MM.1S (cell line): ENCODE data around the gene CTSE.
"Not testable (repeated sequence)": the region's sequence is repeated elsewhere in the genome, so short reads cannot be mapped to it uniquely, and the experiment has no call there.

Experiments used
- DNase-seq: peaks from one replicate; pipeline ENCODE4 v3.0.0-alpha.2; 2015
- H2AFZ ChIP-seq: fragments of 300-600 bp; sonication (generic); 2 replicates; pipeline ENCODE4 v1.6.0; 2016; ENCODE audit warnings: antibody characterized with exemption, low read length
- H3F3A ChIP-seq: fragments of 300-600 bp; sonication (generic); 2 replicates; pipeline ENCODE4 v1.6.1; 2016; ENCODE audit warnings: mild to moderate bottlenecking, antibody characterized with exemption, low read length, moderate library complexity, mixed read lengths; ENCODE audit not compliant: insufficient read depth
- H3K27ac ChIP-seq: fragments of 300-600 bp; sonication (generic); 2 replicates; pipeline ENCODE4 v1.5.1; 2016; ENCODE audit warnings: mild to moderate bottlenecking, low read length
- H3K27me3 ChIP-seq: fragments of 300-600 bp; sonication (generic); replicated peaks from 2 replicates; pipeline ENCODE4 v1.6.0; 2016; ENCODE audit warnings: low read length; ENCODE audit not compliant: insufficient read depth
- H3K36me3 ChIP-seq: fragments of 300-600 bp; sonication (generic); replicated peaks from 2 replicates; pipeline ENCODE4 v1.6.1; 2016; ENCODE audit warnings: mild to moderate bottlenecking, low read length, mixed read lengths; ENCODE audit not compliant: insufficient read depth
- H3K4me1 ChIP-seq: fragments of 300-600 bp; sonication (generic); 2 replicates; pipeline ENCODE4 v1.6.1; 2016; ENCODE audit warnings: low read length, mixed read lengths
- H3K4me2 ChIP-seq: fragments of 300-600 bp; sonication (generic); 2 replicates; pipeline ENCODE4 v1.6.0; 2016; ENCODE audit warnings: low read depth, low read length
- H3K4me3 ChIP-seq: fragments of 300-600 bp; sonication (generic); 2 replicates; pipeline ENCODE4 v1.5.1; 2016; ENCODE audit warnings: low read length, mixed read lengths
- H3K79me2 ChIP-seq: fragments of 300-600 bp; sonication (generic); 2 replicates; pipeline ENCODE4 v1.6.1; 2016; ENCODE audit warnings: mixed run types, low read length, mixed read lengths
- H3K9ac ChIP-seq: fragments of 300-600 bp; sonication (generic); 2 replicates; pipeline ENCODE4 v1.6.1; 2016; ENCODE audit warnings: low read length, mixed read lengths
- H3K9me2 ChIP-seq: fragments of 300-600 bp; sonication (generic); replicated peaks from 2 replicates; pipeline ENCODE4 v1.6.1; 2016; ENCODE audit warnings: mild to moderate bottlenecking, low read length, mixed read lengths; ENCODE audit not compliant: insufficient read depth
- H3K9me3 ChIP-seq: fragments of 300-600 bp; sonication (generic); replicated peaks from 2 replicates; pipeline ENCODE4 v1.6.1; 2016; ENCODE audit warnings: mild to moderate bottlenecking, low read length, mixed read lengths; ENCODE audit not compliant: insufficient read depth
- H4K20me1 ChIP-seq: fragments of 300-600 bp; sonication (generic); 2 replicates; pipeline ENCODE4 v1.6.1; 2016; ENCODE audit warnings: mild to moderate bottlenecking, low read length, moderate library complexity, mixed read lengths; ENCODE audit not compliant: insufficient read depth
- EZH2 ChIP-seq: fragments of 300-600 bp; sonication (generic); optimal IDR thresholded peaks from 2 replicates; pipeline ENCODE3; 2017; ENCODE audit warnings: low read depth, mild to moderate bottlenecking, antibody characterized with exemption, low read length, mixed read lengths
- EZH2phosphoT487 ChIP-seq: fragments of 300-600 bp; sonication (generic); IDR thresholded peaks from 2 replicates; pipeline ENCODE4 v1.6.1; 2018; ENCODE audit warnings: antibody characterized with exemption, low read length
- TF ChIP-seq, protein P1 (sequence below): fragments of 300-600 bp; sonication (generic); IDR thresholded peaks from 2 replicates; pipeline ENCODE4 v1.5.1; 2016; ENCODE audit warnings: antibody characterized with exemption, low read length, mixed read lengths

CTSE gene

DNA sequence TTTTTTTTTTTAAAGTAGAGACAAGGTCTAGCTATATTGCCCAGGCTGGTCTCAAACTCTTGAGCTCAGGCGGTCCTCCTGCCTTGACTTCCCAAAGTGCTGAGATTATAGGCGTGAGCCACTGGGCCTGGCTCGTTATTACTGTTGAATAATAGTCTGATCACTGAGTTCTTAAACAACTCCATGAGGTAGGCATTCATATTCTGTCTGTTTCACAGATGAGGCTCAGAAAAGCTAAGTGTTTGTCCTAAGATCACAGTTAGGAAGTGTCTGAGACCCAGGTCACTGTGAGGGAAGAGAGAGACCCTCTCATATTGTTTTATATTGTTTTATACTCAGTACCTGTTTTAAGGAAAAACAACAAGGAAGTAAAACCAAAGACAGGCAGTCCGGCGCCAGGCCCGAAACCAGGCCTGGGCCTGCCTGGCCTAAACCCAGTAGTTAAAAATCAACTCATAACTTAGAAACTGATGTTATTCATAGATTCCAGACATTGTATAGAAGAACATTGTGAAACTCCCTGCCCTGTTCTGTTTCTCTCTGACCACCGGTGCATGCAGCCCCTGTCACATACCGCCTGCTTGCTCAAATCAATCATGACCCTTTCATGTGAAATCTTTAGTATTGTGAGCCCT is 28.7 kb upstream of the CTSE start:
- H2AFZ ChIP-seq = 0 out of 2 replicates have a peak overlapping the region, but pooled peaks have one; percentile 1
- H3K27ac ChIP-seq = peak overlapping the region; percentile 92
- peak overlapping the region; percentile 35 for H3K4me2 ChIP-seq
- H3K9ac ChIP-seq = peak overlapping the region; percentile 44
- H3K4me3 ChIP-seq, H3K27me3 ChIP-seq, H3K9me3 ChIP-seq, H3K9me2 ChIP-seq, H4K20me1 ChIP-seq, H3K36me3 ChIP-seq, DNase-seq: not testable (repeated sequence)
- H3K4me1 ChIP-seq = peaks cover 48% of the 10 kb centered on the region
- peaks cover 33% of the 10 kb centered on the region for H3K79me2 ChIP-seq
- H3F3A ChIP-seq = peaks cover 65% of the 10 kb centered on the region

DNA sequence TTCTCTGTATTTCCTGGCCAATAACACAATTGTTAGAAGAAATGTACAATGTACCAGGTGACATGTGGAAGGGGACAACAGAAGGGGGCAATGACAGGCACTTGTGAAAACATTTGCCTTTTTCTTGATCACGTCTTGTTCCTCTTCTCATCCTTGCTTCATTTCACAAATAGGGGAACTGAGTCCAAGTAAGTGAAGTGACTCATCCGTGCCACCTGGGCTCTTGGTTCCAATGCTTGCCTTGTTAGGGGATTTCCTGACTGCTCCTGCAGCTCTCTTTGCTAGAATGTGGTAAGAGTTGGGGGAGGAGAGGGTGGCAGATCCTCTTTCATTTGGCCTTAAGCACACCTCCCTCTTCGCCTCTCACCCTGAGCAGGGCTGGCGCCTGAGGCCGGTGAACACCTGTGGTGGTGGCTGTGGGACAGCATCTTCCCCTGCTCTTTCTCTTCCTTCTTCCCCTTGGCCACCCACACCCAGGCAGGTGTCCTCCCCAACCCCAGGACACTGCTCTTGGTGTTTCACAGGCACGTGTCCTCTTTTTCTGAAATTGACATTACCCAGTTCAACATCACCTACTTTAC is 27.1 kb upstream of the CTSE start:
- peaks cover 63% of the 10 kb centered on the region for H3K4me1 ChIP-seq
- no peaks in the 10 kb centered on the region for H3K9me3 ChIP-seq
- no peak overlapping the region for H2AFZ ChIP-seq
- no peaks in the 10 kb centered on the region for H3K9me2 ChIP-seq
- peak; percentile 99 for DNase-seq
- peaks cover 79% of the 10 kb centered on the region for H3F3A ChIP-seq
- peak overlapping the region; percentile 44 for H3K9ac ChIP-seq
- TF ChIP-seq EZH2 (no peak), EZH2phosphoT487 (no peak)
- TF ChIP-seq, protein P1, sequence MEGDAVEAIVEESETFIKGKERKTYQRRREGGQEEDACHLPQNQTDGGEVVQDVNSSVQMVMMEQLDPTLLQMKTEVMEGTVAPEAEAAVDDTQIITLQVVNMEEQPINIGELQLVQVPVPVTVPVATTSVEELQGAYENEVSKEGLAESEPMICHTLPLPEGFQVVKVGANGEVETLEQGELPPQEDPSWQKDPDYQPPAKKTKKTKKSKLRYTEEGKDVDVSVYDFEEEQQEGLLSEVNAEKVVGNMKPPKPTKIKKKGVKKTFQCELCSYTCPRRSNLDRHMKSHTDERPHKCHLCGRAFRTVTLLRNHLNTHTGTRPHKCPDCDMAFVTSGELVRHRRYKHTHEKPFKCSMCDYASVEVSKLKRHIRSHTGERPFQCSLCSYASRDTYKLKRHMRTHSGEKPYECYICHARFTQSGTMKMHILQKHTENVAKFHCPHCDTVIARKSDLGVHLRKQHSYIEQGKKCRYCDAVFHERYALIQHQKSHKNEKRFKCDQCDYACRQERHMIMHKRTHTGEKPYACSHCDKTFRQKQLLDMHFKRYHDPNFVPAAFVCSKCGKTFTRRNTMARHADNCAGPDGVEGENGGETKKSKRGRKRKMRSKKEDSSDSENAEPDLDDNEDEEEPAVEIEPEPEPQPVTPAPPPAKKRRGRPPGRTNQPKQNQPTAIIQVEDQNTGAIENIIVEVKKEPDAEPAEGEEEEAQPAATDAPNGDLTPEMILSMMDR = no peak
- H3K4me3 ChIP-seq = no peak overlapping the region
- no peaks in the 10 kb centered on the region for H3K27me3 ChIP-seq
- no peaks in the 10 kb centered on the region for H4K20me1 ChIP-seq
- no peaks in the 10 kb centered on the region for H3K36me3 ChIP-seq
- peaks cover 22% of the 10 kb centered on the region for H3K79me2 ChIP-seq
- H3K4me2 ChIP-seq = peak overlapping the region; percentile 60
- peak overlapping the region; percentile 87 for H3K27ac ChIP-seq

DNA sequence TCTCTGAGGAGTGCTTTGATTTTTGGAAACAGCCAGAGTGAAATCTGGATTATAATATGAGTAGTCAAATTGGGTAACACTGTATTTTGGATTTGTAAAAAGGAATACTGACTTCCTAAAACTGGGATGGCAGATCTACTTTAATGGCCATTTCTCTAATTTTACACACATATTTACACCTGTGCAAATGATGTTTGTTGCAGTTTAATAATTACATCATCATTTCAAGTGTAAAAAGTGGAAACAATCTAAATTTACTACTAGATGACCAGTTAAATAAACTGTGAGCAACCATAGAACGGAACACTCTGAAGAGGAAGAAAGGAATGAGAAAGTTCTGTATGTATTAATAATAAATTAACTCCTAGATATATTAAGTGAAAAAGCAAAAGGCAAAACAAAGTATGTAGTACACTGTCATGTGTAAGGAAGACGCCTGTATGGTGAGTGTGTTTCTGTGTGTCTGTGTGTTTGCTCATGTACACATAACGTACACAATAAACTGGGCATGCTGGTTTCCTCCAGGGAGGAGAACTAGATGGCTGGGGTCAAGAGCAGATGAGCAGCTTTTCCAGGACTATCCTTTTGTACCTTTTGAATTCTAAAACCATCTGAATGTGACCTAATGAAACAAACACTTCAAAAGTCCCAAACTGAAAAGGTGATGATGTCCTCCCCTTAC is 26.4 kb upstream of the CTSE start:
- peak overlapping the region; percentile 87 for H3K27ac ChIP-seq
- DNase-seq = peak; percentile 38

More for the DNA sequence above, 26.4 kb upstream of the CTSE start:
- H3K4me1 ChIP-seq = peaks cover 65% of the 10 kb centered on the region
- TF ChIP-seq EZH2phosphoT487 (no peak), EZH2 (no peak)
- TF ChIP-seq, protein P1 = no peak
- peak overlapping the region; percentile 33 for H3K9ac ChIP-seq
- no peaks in the 10 kb centered on the region for H3K9me2 ChIP-seq
- no peak overlapping the region for H2AFZ ChIP-seq
- no peaks in the 10 kb centered on the region for H3K27me3 ChIP-seq
- H3K79me2 ChIP-seq = peaks cover 15% of the 10 kb centered on the region
- peaks cover 82% of the 10 kb centered on the region for H3F3A ChIP-seq
- H4K20me1 ChIP-seq = no peaks in the 10 kb centered on the region
- H3K9me3 ChIP-seq = no peaks in the 10 kb centered on the region
- H3K4me2 ChIP-seq = peak overlapping the region; percentile 60
- no peak overlapping the region for H3K4me3 ChIP-seq
- H3K36me3 ChIP-seq = no peaks in the 10 kb centered on the region
